Measurements from ENCODE around the gene DDX10. TPM values are rescaled to one million over a fixed set of nuclear protein-coding genes. Genes with fewer than 3 reads are reported as not detected.

Gene DDX10
- total and polyA plus RNA-seq, 9 of the 15 experiments (the other 6 are each of a cell fraction or from before 2014, with no cell fraction given): 33.9 to 94.6 (median 50.7) TPM

GRCh38 chr11:108912581-108912980 lies 247.7 kb downstream of the DDX10 start (continued):
- TF ChIP-seq CEBPZ (IDR thresholded peaks at IDR 0.05; ENCODE audit: borderline replicate concordance, low read depth, low read length) (no peak), CSDE1 (IDR thresholded peaks at IDR 0.05) (no peak), ETS2 (tag; IDR thresholded peaks at IDR 0.05; ENCODE audit: borderline replicate concordance, poor library complexity, severe bottlenecking) (no peak), HNRNPLL (IDR thresholded peaks at IDR 0.05; ENCODE audit: low read depth, low read length, poor library complexity, severe bottlenecking) (no peak), CEBPG (CRISPR knock-in tag; IDR thresholded peaks at IDR 0.05) (no peak), CEBPG (tag; conservative IDR thresholded peaks at IDR 0.05 in 1 of 2, IDR thresholded peaks at IDR 0.05 in 1 of 2) (peak in 1 of 2 experiments; percentile 37; a peak in 1 of 4 replicates), IRF9 (tag; IDR thresholded peaks at IDR 0.05) (no peak), DEAF1 (CRISPR knock-in tag; IDR thresholded peaks at IDR 0.05) (no peak), THRAP3 (IDR thresholded peaks at IDR 0.05; ENCODE audit: borderline replicate concordance) (no peak), SNIP1 (IDR thresholded peaks at IDR 0.05; ENCODE audit: low read depth) (no peak), ZNF740 (CRISPR knock-in tag; IDR thresholded peaks at IDR 0.05) (no peak), ZNF740 (tag; IDR thresholded peaks at IDR 0.05) (no peak), CAMTA2 (CRISPR knock-in tag; conservative IDR thresholded peaks at IDR 0.05) (no peak), PHF21A (IDR thresholded peaks at IDR 0.05; ENCODE audit: borderline replicate concordance, low read depth) (no peak)
- TF ChIP-seq, protein P1, sequence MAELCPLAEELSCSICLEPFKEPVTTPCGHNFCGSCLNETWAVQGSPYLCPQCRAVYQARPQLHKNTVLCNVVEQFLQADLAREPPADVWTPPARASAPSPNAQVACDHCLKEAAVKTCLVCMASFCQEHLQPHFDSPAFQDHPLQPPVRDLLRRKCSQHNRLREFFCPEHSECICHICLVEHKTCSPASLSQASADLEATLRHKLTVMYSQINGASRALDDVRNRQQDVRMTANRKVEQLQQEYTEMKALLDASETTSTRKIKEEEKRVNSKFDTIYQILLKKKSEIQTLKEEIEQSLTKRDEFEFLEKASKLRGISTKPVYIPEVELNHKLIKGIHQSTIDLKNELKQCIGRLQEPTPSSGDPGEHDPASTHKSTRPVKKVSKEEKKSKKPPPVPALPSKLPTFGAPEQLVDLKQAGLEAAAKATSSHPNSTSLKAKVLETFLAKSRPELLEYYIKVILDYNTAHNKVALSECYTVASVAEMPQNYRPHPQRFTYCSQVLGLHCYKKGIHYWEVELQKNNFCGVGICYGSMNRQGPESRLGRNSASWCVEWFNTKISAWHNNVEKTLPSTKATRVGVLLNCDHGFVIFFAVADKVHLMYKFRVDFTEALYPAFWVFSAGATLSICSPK (IDR thresholded peaks at IDR 0.05; ENCODE audit: borderline replicate concordance): no peak
- TF ChIP-seq, protein P2, sequence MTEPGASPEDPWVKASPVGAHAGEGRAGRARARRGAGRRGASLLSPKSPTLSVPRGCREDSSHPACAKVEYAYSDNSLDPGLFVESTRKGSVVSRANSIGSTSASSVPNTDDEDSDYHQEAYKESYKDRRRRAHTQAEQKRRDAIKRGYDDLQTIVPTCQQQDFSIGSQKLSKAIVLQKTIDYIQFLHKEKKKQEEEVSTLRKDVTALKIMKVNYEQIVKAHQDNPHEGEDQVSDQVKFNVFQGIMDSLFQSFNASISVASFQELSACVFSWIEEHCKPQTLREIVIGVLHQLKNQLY (CRISPR knock-in tag; conservative IDR thresholded peaks at IDR 0.05): no peak
